Glomerular visceral epithelial cell (primary cell): ENCODE results near the gene CLEC18C.
"Not testable (repeated sequence)": the region's sequence is repeated elsewhere in the genome, so short reads cannot be mapped to it uniquely, and the experiment has no call there.

Experiments used
- DNase-seq: peaks from one replicate; pipeline ENCODE4 v3.0.0-alpha.2; 2016; ENCODE audit errors: extremely low spot score

CLEC18C gene

GRCh38 chr16:70159355-70160348, 13.9 kb upstream of the CLEC18C start:
- DNase-seq = no peak

GRCh38 chr16:70160388-70160787, 13.2 kb upstream of the CLEC18C start:
- DNase-seq = no peak

GRCh38 chr16:70160821-70161220, 12.8 kb upstream of the CLEC18C start:
- DNase-seq = no peak

- DNase-seq = no peak
Measured at GRCh38 chr16:70161350-70161749, 12.2 kb upstream of the CLEC18C start.

- DNase-seq = peak; percentile 25
Measured at GRCh38 chr16:70162041-70162451, 11.5 kb upstream of the CLEC18C start.

- no peak for DNase-seq
Measured at GRCh38 chr16:70163596-70163995, 10.0 kb upstream of the CLEC18C start.

GRCh38 chr16:70166688-70167087, 6.9 kb upstream of the CLEC18C start:
- DNase-seq = not testable (repeated sequence)

- DNase-seq = not testable (repeated sequence)
Measured at GRCh38 chr16:70173916-70174315, 329 bp downstream of the CLEC18C start.

- DNase-seq = not testable (repeated sequence)
Measured at GRCh38 chr16:70174387-70174932, 873 bp downstream of the CLEC18C start.

GRCh38 chr16:70187858-70188607, 14.4 kb downstream of the CLEC18C start:
- DNase-seq = not testable (repeated sequence)

- not testable (repeated sequence) for DNase-seq
Measured at GRCh38 chr16:70188608-70188915, 15.0 kb downstream of the CLEC18C start.

GRCh38 chr16:70190574-70190973, 17.0 kb downstream of the CLEC18C start:
- DNase-seq = not testable (repeated sequence)

- DNase-seq = not testable (repeated sequence)
Measured at GRCh38 chr16:70196683-70197300, 23.2 kb downstream of the CLEC18C start.

GRCh38 chr16:70197611-70198010, 24.0 kb downstream of the CLEC18C start:
- not testable (repeated sequence) for DNase-seq

- DNase-seq = not testable (repeated sequence)
Measured at GRCh38 chr16:70198230-70198629, 24.6 kb downstream of the CLEC18C start.

GRCh38 chr16:70198666-70199065, 25.1 kb downstream of the CLEC18C start:
- DNase-seq = peak; percentile 1

- not testable (repeated sequence) for DNase-seq
Measured at GRCh38 chr16:70199170-70199569, 25.6 kb downstream of the CLEC18C start.

- not testable (repeated sequence) for DNase-seq
Measured at GRCh38 chr16:70200063-70200462, 26.5 kb downstream of the CLEC18C start.

GRCh38 chr16:70203508-70203907, 29.9 kb downstream of the CLEC18C start:
- not testable (repeated sequence) for DNase-seq

- not testable (repeated sequence) for DNase-seq
Measured at GRCh38 chr16:70204010-70204409, 30.4 kb downstream of the CLEC18C start.

GRCh38 chr16:70204668-70205405, 31.2 kb downstream of the CLEC18C start:
- not testable (repeated sequence) for DNase-seq
